Upper lobe of left lung (tissue), 6 donors: ENCODE results near the gene ANKS1A. TPM values are rescaled to one million over a fixed set of nuclear protein-coding genes. Genes with fewer than 3 reads are reported as not detected.
A peak's percentile ranks its signal among the peaks of the same experiment; 100 is the strongest.

Source experiments
- ATAC-seq, 2 donors: fragments of 200-7000 bp; cut with Tn5 transposase; one replicate each; pipeline ENCODE4 v1.9.1; 2022; ENCODE audit warnings: mild to moderate bottlenecking in 2 of 2, moderate library complexity in 2 of 2; ENCODE audit not compliant: low FRiP score in 2 of 2
- DNase-seq, 2 donors: peaks; one replicate each; pipeline ENCODE4 v3.0.0-alpha.2; 2019 to 2020
- H3K27ac ChIP-seq, 4 donors: fragments of 200-600 bp; sonication (generic); one replicate each; pipeline ENCODE4 v1.5.1; 2016 to 2019
- H3K27me3 ChIP-seq, 4 donors: fragments of 200-600 bp; sonication (generic); one replicate each; pipeline ENCODE4 v1.5.1; 2017 to 2019
- H3K36me3 ChIP-seq, 4 donors: fragments of 200-600 bp; sonication (generic); one replicate each; pipeline ENCODE4 v1.5.1; 2016 to 2019
- H3K4me1 ChIP-seq, 4 donors: fragments of 200-600 bp; sonication (generic); one replicate each; pipeline ENCODE4 v1.5.1; 2018 to 2019
- H3K4me3 ChIP-seq, 4 donors: fragments of 200-600 bp; sonication (generic); one replicate each; pipeline ENCODE4 v1.5.1; 2017 to 2019; ENCODE audit warnings: mild to moderate bottlenecking in 2 of 4, moderate library complexity in 1 of 4
- H3K9me3 ChIP-seq, 4 donors: fragments of 200-600 bp; sonication (generic); one replicate each; pipeline ENCODE4 v1.5.1; 2018 to 2019
- EP300 ChIP-seq, 4 donors: sonication (generic); formaldehyde crosslinking; IDR thresholded peaks; one replicate each; pipeline ENCODE4 v1.5.1; 2017; ENCODE audit warnings: antibody characterized with exemption in 4 of 4, control low read depth in 2 of 4
- POLR2A ChIP-seq, 4 donors: fragments of 450-650 bp; IDR thresholded peaks; one replicate each; pipeline ENCODE4 v1.5.1; 2016 to 2017; ENCODE audit warnings: antibody characterized with exemption in 4 of 4, mild to moderate bottlenecking in 2 of 4
- POLR2AphosphoS5 ChIP-seq, 2 donors: sonication (generic); formaldehyde crosslinking; IDR thresholded peaks; one replicate each; pipeline ENCODE4 v1.5.1; 2017; ENCODE audit warnings: antibody characterized with exemption in 2 of 2
- WGBS, 2 donors: methylation state at CpG; one replicate each; pipeline ENCODE4 v1.1.5; 2017 to 2018; 5-methylcytosine and 5-hydroxymethylcytosine counted together
- total RNA-seq, 6 donors: library from RNA; depleted of rRNA in 4 of 6; stranded (reverse); fragments of >200 nt in 4 of 6; gene quantifications; one replicate each; pipeline versions ENCODE4 v1.1.0 to v1.2.1, GENCODE V29; 2016 to 2021
- TF ChIP-seq, protein P1 (sequence below), 6 experiments: fragments of 450-650 bp in 4 of 6; fragments of 200-600 bp in 2 of 6; sonication (generic) in 2 of 6; IDR thresholded peaks; one replicate each; pipeline ENCODE4 v1.5.1; 2016 to 2019; ENCODE audit warnings: antibody characterized with exemption in 6 of 6
- donor health status: DM: no; HTN: no; CAD: no; lungs with moderate emphysema.
- donor health status: DM: no; HTN: yes; CAD: no; lungs with severe emphysema.

ANKS1A gene
- total RNA-seq, 6 donors from 2014 or later = 47.2 to 85.3 (median 53.5) TPM

DNA sequence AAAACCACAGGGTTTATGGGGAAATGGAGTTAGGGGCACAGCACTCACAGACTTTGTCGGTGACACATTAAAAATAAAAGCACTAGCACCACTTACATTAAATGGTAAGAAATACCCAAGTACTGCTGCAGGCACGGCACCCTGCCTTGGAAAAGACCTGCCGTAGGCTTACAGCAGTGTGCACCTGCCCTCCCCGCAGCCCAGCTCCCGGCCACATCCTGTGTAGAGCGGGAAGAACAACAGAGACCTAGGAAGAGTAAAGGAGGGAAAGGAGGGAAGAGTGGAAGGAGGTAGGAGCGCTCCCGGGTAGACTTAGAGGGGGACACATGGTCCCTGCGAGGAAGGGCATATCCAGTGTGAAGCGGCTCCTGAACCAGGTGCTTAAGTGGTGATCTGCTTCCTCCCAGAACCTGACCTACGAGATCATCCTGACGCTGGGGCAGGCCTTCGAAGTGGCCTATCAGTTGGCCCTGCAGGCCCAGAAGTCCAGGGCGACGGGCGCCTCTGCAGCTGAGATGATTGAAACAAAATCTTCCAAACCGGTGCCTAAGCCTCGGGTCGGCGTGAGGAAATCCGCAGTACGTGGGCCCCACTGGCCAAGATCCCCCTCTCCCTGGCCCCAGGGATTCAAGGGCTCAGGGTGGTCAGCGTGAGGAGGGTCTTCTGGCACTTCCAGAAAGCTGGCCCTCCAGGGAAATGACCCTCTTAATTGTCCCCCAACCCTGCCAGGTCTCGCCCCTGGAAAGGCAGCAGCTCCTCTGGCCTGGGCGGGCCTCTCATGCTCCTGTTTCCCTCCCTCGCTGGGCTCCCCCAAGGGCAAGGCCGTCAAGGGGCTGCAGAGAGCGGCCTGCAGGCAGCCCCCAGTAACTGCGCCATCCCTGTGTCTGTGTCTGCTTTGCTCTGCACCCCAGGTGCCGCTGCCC is 196.6 kb downstream of the ANKS1A start:
- TF ChIP-seq POLR2A (IDR thresholded peaks at IDR 0.05) (no peak), EP300 (IDR thresholded peaks at IDR 0.05) (no peak), POLR2AphosphoS5 (IDR thresholded peaks at IDR 0.05) (no peak)
- TF ChIP-seq, protein P1, sequence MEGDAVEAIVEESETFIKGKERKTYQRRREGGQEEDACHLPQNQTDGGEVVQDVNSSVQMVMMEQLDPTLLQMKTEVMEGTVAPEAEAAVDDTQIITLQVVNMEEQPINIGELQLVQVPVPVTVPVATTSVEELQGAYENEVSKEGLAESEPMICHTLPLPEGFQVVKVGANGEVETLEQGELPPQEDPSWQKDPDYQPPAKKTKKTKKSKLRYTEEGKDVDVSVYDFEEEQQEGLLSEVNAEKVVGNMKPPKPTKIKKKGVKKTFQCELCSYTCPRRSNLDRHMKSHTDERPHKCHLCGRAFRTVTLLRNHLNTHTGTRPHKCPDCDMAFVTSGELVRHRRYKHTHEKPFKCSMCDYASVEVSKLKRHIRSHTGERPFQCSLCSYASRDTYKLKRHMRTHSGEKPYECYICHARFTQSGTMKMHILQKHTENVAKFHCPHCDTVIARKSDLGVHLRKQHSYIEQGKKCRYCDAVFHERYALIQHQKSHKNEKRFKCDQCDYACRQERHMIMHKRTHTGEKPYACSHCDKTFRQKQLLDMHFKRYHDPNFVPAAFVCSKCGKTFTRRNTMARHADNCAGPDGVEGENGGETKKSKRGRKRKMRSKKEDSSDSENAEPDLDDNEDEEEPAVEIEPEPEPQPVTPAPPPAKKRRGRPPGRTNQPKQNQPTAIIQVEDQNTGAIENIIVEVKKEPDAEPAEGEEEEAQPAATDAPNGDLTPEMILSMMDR (IDR thresholded peaks at IDR 0.05) = no peak
- Histone ChIP-seq H3K27me3 (no peaks in the 10 kb centered on the region), H3K27ac (no peak overlapping the region), H3K4me1 (peaks cover 17 to 36% (median 22%) of the 10 kb centered on the region in 4 donors), H3K36me3 (peaks cover 23 to 100% (median 92%) of the 10 kb centered on the region in 4 donors), H3K4me3 (no peak overlapping the region), H3K9me3 (no peaks in the 10 kb centered on the region)
- ATAC-seq (no peak), DNase-seq (no peak)
- 95% methylated on average over 17 to 28 of the region's 30 CpGs for WGBS, 2 donors

DNA sequence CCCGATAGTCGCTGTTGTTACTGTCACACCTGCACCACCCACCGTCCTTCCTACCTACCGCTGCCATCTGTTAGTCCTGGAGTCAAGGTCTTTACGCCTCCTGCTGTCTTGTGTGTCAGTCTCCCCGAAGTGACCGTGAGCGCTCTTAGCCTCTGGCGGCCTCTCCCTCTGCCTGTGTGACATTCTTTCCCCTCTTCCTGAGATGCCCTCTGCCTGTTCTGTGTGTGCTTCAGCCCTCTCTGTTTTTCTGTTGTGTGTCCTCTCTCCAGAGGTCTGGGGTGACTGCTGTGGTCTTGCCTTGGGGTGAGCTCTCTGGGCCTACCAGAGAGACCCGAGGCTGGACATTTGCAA is 197.2 kb downstream of the ANKS1A start:
- Histone ChIP-seq H3K27ac (peak overlapping the region in 2 of 4 donors; percentile 11 to 63), H3K4me1 (peaks cover 12 to 29% (median 19%) of the 10 kb centered on the region in 4 donors), H3K4me3 (no peak overlapping the region), H3K9me3 (no peaks in the 10 kb centered on the region), H3K36me3 (peaks cover 19 to 98% (median 87%) of the 10 kb centered on the region in 4 donors), H3K27me3 (no peaks in the 10 kb centered on the region)
- DNase-seq (no peak), ATAC-seq (no peak)
- TF ChIP-seq EP300 (IDR thresholded peaks at IDR 0.05) = no peak
- TF ChIP-seq POLR2AphosphoS5 (IDR thresholded peaks at IDR 0.05) = no peak
- TF ChIP-seq, protein P1 (IDR thresholded peaks at IDR 0.05) = no peak
- TF ChIP-seq POLR2A (IDR thresholded peaks at IDR 0.05) = no peak
- 95% methylated on average over 8 to 10 of the region's 10 CpGs for WGBS, 2 donors

DNA sequence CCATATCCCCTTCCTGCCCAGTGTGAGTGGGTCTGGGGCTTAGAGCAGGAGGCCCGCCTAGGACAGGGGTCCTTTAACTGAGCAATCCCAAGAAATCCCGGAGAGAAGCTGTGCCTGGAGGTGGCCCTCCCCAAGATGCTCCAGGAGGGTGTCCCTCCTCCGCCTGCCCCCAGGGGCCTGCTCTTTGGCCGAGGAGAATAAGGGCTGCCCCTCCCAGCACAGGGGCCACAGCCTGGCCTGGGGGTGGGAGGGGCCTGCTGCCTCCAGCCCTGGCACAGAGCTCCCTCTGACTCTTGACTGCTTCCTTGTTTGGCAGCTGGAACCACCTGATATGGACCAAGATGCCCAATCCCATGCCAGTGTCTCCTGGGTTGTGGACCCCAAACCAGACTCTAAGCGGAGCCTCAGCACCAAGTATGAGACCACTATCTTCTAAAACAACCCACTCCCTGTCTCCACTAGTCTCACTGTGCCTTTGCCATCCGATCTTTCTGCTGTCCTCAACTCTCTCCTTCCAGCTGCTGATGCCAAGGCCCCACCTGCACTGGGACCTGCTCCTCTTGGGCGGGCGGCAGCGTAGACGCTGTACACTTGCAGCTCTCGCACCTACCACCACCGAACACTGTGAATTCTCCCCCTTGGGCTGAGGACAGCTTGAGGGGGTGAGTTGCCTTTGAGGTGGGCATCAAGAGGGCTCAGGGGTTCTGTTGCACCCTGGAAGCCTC is 197.7 kb downstream of the ANKS1A start:
- H3K27ac ChIP-seq = peak overlapping the region; percentile 11 to 63 (median 41)
- TF ChIP-seq POLR2AphosphoS5 (IDR thresholded peaks at IDR 0.05) (no peak), EP300 (IDR thresholded peaks at IDR 0.05) (no peak), POLR2A (IDR thresholded peaks at IDR 0.05) (no peak)
- TF ChIP-seq, protein P1 (IDR thresholded peaks at IDR 0.05) = no peak
- no peak overlapping the region for H3K4me3 ChIP-seq
- no peaks in the 10 kb centered on the region for H3K27me3 ChIP-seq
- 93 to 96% methylated on average over 7 to 10 of the region's 12 CpGs for WGBS, 2 donors
- ATAC-seq (no peak), DNase-seq (no peak)
- peaks cover 12 to 24% (median 14%) of the 10 kb centered on the region in 4 donors for H3K4me1 ChIP-seq
- peaks cover 19 to 93% (median 84%) of the 10 kb centered on the region in 4 donors for H3K36me3 ChIP-seq
- H3K9me3 ChIP-seq = no peaks in the 10 kb centered on the region

DNA sequence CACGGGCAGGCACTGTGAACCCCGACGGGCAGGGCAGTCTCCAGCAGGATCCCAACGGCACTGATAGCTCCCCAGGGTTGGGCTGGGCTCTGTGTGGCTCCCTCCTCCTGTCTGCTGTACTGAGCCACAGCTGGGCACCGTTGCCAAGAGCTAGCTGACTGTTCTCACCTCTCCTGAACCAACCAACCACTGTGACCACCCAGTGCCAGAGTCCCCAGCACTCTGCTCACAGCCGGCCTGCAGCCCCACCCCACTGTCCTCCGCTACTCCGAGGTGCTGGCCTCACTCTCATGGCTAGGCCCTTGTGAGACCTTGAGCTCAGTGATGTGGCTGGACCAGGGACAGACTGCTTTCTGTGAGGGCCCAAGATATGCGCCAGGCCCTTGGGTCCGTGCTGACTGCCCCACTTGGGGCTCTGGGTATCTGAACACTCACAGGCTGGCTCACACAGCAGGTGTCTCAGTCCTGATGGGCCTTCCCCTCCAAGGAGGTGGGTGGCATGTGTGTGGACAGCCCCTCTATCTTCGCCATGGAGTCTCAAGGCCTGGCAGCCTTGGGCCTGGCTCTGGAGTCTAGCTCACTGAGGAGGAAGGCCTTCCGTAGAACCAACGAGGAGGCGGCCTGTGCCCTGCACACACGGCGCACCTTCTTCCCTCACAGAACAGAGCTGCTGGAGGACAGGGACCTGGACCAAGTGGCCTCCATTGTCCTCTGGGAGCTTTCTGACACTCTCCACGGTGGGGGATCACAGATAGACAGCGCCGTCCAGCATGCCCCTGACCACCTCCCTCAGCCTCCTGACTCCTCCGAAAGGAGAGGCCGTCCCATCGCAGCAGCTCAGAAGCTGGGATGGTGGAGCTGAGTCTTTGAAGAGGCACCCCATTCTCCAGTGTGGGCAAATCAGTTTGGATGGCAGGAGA is 198.6 kb downstream of the ANKS1A start:
- TF ChIP-seq POLR2AphosphoS5 (IDR thresholded peaks at IDR 0.05) (no peak), POLR2A (IDR thresholded peaks at IDR 0.05) (no peak), EP300 (IDR thresholded peaks at IDR 0.05) (no peak)
- TF ChIP-seq, protein P1 (IDR thresholded peaks at IDR 0.05) = no peak
- Histone ChIP-seq H3K27me3 (no peaks in the 10 kb centered on the region), H3K36me3 (peaks cover 19 to 84% (median 76%) of the 10 kb centered on the region in 4 donors), H3K9me3 (no peaks in the 10 kb centered on the region), H3K4me3 (no peak overlapping the region), H3K27ac (peak overlapping the region; percentile 6 to 63 (median 56)), H3K4me1 (peaks cover 8 to 26% (median 11%) of the 10 kb centered on the region in 4 donors)
- WGBS, 2 donors = 90 to 93% methylated on average over 3 to 20 of the region's 22 CpGs
- ATAC-seq (peak in 1 of 2 donors; percentile 3), DNase-seq (no peak)
